AG09319 (cell line): Measurements from ENCODE around the gene HK1.

Experiments used
- DNase-seq: peaks from one replicate; pipeline ENCODE4 v3.0.0-alpha.2; 2010; ENCODE audit warnings: low read depth; ENCODE audit errors: extremely low read depth
- TF ChIP-seq, protein P1 (sequence below): IDR thresholded peaks from 2 replicates; pipeline ENCODE4 v1.5.1; 2011; ENCODE audit warnings: low read depth, mild to moderate bottlenecking, inconsistent platforms, low read length, moderate library complexity

Gene HK1

DNA sequence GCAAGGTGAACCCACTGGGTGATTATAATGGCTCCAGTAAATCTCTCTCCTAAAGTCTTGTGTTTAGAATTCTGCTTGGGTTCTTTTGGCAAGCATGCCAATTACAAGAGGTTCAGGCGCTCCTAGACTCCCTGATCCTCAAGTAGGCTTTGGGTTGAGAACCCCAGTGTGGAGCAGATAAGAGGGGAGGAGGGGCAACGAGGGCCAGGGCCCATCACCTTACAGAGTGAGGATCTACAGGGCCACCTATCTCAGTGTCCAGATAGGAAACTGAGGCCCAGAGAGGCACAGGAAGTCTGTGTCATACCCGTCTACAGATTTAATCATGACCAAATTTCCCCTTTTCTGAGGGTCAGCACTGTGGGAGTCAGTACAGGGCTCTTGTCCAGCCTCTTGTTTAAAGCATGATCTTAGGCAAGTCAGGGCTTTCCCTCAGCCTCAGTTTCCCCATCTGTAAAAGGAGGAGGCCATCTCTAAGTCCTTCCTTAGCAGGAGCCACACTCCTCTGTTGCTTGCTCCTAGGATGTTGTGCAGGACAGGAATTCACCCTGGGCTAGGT, 134.0 kb downstream of the HK1 start:
- DNase-seq: no peak
- TF ChIP-seq, protein P1, sequence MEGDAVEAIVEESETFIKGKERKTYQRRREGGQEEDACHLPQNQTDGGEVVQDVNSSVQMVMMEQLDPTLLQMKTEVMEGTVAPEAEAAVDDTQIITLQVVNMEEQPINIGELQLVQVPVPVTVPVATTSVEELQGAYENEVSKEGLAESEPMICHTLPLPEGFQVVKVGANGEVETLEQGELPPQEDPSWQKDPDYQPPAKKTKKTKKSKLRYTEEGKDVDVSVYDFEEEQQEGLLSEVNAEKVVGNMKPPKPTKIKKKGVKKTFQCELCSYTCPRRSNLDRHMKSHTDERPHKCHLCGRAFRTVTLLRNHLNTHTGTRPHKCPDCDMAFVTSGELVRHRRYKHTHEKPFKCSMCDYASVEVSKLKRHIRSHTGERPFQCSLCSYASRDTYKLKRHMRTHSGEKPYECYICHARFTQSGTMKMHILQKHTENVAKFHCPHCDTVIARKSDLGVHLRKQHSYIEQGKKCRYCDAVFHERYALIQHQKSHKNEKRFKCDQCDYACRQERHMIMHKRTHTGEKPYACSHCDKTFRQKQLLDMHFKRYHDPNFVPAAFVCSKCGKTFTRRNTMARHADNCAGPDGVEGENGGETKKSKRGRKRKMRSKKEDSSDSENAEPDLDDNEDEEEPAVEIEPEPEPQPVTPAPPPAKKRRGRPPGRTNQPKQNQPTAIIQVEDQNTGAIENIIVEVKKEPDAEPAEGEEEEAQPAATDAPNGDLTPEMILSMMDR: no peak

DNA sequence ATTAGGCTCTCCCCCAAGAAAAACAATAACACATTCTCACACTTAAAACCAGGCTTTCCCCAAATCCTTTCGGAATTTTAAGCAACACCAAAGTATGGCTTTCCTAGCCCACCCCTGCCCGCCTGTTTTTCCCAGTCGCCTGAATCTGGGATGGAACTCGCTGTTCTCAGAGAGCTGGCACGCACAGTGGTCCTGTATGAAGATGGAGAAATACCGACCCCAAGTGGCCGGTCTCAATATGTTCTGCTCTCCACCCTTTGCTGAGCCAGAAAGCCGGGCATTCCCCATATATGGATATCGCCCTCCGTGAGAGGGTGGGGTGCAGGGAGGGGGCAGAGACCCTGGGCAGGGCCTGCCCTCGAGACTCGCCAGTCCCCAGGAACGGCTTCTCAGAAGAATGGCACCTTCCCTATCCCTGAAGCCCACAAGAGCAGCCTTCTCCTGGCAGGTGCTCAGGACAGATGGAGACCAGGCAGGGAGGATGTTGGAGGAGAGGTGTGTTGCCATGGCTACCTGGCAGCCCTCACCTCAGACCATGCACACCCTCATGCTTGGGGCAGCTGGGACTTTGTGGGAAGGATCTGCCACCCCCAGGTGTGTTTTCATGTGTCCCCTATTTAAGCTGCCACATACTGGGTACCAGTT, 135.0 kb downstream of the HK1 start:
- DNase-seq: peak; percentile 49
- TF ChIP-seq, protein P1: peak; percentile 70

DNA sequence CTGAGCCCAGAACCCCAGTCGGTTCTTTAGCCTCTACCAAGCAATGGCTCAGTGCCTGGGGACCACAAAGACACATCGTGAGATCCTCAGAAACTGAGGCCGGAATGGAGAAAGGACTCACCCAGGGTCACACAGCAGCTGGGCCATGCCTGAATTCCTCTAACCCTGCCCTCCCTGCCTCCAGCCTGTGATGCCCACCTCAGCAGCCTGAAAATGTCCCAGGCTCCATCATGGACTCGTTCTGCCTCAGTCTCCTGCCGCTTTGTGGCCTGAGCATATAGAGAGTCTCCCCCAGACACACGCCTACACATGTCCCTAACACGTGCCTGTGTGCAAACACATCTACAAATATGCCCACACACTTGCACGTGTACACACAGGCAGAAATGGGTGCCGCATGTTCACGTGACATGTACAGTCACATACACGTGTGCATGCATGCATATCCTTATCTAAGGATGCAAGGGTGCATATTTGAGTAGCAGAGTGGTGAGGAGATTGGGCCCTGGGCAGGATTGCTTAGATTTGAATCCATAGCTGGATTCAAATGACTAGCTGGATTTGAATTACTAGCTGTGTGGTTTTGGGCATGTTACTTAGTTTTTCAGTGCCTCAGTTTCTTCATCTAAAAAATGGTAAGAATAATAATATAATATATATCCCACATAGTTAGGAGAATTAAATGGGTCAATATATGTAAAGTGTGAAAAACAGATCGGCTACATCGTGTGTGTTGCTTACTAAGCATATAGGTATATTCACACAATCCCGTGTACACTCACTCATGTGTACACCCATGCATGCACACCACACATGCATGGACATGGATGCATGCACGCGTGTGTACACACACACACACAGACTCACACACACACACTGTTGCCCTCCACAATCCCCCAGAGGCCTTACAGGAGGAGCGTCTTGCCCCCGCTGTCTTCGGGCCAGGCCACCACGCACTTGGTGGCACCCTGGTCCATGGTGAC, 136.0 kb downstream of the HK1 start:
- TF ChIP-seq, protein P1: no peak
- DNase-seq: no peak

DNA sequence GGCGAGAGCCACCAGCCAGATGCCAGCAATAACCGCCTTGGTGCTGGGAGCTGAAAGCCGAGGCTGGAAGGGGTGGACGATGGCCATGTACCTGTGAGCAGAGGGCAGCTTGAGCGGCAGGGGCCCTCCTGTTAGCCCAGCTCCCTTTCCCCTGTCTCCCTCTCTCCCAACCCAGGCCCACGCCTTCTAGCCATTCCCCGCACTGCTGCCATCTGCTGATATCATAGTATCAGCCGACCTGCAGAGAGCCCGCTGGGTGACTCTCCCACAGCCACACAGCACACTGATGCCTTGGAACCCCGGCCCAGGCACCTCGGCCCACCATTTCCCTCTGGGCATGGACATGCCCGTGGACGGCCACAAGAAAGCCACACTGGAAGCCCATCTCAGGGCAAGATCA, 136.8 kb downstream of the HK1 start:
- TF ChIP-seq, protein P1: no peak
- DNase-seq: no peak

DNA sequence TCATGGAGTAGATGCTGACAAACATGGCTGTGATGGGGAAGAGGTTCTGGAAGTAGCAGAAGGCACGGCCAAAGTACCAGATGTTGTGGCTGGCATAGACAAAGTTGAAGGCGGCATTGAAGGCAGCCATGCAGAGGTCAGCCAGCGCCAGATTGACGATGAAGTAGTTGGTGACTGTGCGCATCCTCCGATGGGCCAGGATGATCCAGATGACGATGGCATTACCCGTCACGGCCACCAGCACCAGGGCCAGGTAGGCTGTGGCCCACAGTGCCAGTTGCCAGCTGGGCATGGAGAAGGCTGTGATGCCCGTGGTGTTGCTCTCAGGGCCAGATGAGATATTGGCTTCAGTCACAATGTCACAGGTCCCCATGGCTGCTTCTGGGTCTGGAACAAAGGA, 137.7 kb downstream of the HK1 start:
- TF ChIP-seq, protein P1: no peak
- no peak for DNase-seq

DNA sequence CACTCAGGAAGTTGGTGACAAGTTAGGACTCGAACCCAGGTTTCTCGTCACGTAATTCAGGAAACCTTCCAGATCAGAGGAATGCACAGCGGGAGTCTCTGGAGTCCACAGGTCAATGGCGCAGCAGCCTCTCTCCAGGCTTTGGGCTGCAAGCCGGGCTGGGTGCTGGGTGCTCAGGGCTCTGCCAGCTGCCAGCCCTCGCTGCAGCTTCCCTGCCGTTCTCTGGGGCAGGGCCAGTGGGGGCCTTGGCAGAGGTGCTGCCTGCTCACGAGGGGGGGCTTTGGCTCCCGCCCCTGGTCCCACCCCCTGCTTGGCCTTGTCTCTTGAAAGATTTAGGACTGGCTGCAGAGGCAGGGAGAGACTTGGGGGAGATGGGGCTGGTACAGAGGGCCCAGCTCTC, 138.4 kb downstream of the HK1 start, which contains the start of gene TACR2:
TACR2 (minus strand) TSS at position 224 of the 400 bp plus-strand sequence. CDS start 595 bp downstream, outside the sequence.
- TF ChIP-seq, protein P1: no peak

More for the DNA sequence above, 138.4 kb downstream of the HK1 start, which contains the start of gene TACR2:
- no peak for DNase-seq
